Endothelial cell of umbilical vein (primary cell): ENCODE measurements around the gene KIF27. TPM values are rescaled to one million over a fixed set of nuclear protein-coding genes. Genes with fewer than 3 reads are reported as not detected.

Experiments used
- BruUV-seq: library from RNA; stranded (reverse); fragments of 400-500 nt; replicated peaks from 2 replicates; lab custom pipeline; 2021; lab: Mats Ljungman, UMichigan
- CTCF ChIA-PET: fragments of 300-600, 350-600 bp; sonication (Branson Sonifier 250); formaldehyde crosslinking; loops from one replicate; lab custom pipeline; 2021; ENCODE audit warnings: antibody characterized with exemption, inconsistent platforms; lab: Charles Lee
- POLR2A ChIA-PET: fragments of 300-600, 350-600 bp; sonication (Branson Sonifier 250); formaldehyde crosslinking; loops from one replicate; lab custom pipeline; 2021; ENCODE audit warnings: antibody characterized with exemption, inconsistent platforms; lab: Charles Lee
- DNase-seq: peaks from one replicate; pipeline ENCODE4 v3.0.0-alpha.2; 2011; ENCODE audit warnings: low read depth, low spot score
- FAIRE-seq: peaks from 2 replicates; lab custom pipeline; 2011; peaks lifted over from hg19 to GRCh38; lab: Jason Lieb, UNC
- H2AFZ ChIP-seq: 2 replicates; pipeline ENCODE4 v1.6.0; 2012; ENCODE audit warnings: low read depth, low read length, control low read depth, inconsistent platforms
- H3K27ac ChIP-seq: 2 replicates; pipeline ENCODE4 v1.5.1; 2011; ENCODE audit warnings: low read depth, mild to moderate bottlenecking, control low read depth, low read length, moderate library complexity; ENCODE audit not compliant: insufficient read depth
- H3K27me3 ChIP-seq, 2 experiments: 2 replicates each; pipeline versions ENCODE4 v1.6.0 to v1.6.1; 2011; ENCODE audit warnings: low read length in 2 of 2, mixed read lengths in 1 of 2; ENCODE audit not compliant: control insufficient read depth in 2 of 2, insufficient read depth in 2 of 2
- H3K36me3 ChIP-seq, 2 experiments: 2 replicates in 1 of 2; 3 replicates in 1 of 2; pipeline ENCODE4 v1.5.1; 2011; ENCODE audit warnings: low read length in 2 of 2, mild to moderate bottlenecking in 1 of 2, moderate library complexity in 1 of 2; ENCODE audit not compliant: control insufficient read depth in 2 of 2, insufficient read depth in 2 of 2; ENCODE audit errors: extremely low read depth in 1 of 2
- H3K4me1 ChIP-seq: 3 replicates; pipeline ENCODE4 v1.5.1; 2011; ENCODE audit warnings: mild to moderate bottlenecking, low read length; ENCODE audit not compliant: control insufficient read depth, insufficient read depth; ENCODE audit errors: extremely low read depth
- H3K4me2 ChIP-seq: 2 replicates; pipeline ENCODE4 v1.6.1; 2011; ENCODE audit warnings: low read length, control low read depth, mixed read lengths; ENCODE audit not compliant: insufficient read depth
- H3K4me3 ChIP-seq, 3 experiments: fragments of 200-600 bp in 1 of 3; sonication (generic), shearing (Covaris generic) in 1 of 3; replicated peaks in 1 of 3; 2 replicates each; pipeline ENCODE4 v1.5.1; 2011 to 2016; ENCODE audit warnings: control low read depth in 3 of 3, low read length in 3 of 3, mild to moderate bottlenecking in 2 of 3, inconsistent platforms in 1 of 3, low read depth in 1 of 3, moderate library complexity in 1 of 3; ENCODE audit not compliant: insufficient read depth in 1 of 3
- H3K79me2 ChIP-seq: 2 replicates; pipeline ENCODE4 v1.6.0; 2012; ENCODE audit warnings: low read length, inconsistent platforms; ENCODE audit not compliant: control insufficient read depth, insufficient read depth
- H3K9ac ChIP-seq: replicated peaks from 2 replicates; pipeline ENCODE3; 2011; ENCODE audit warnings: low read length, control low read depth; ENCODE audit not compliant: insufficient read depth; ENCODE audit errors: extremely low read depth
- H3K9me1 ChIP-seq: replicated peaks from 3 replicates; pipeline ENCODE4 v1.6.0; 2011; ENCODE audit warnings: mild to moderate bottlenecking, low read length; ENCODE audit not compliant: control insufficient read depth, insufficient read depth; ENCODE audit errors: extremely low read depth
- H3K9me3 ChIP-seq: replicated peaks from 2 replicates; pipeline ENCODE4 v1.5.1; 2012; ENCODE audit warnings: low read length, inconsistent platforms; ENCODE audit not compliant: control insufficient read depth, insufficient read depth
- H4K20me1 ChIP-seq: replicated peaks from 2 replicates; pipeline ENCODE3; 2011; ENCODE audit warnings: mild to moderate bottlenecking, low read length; ENCODE audit not compliant: control insufficient read depth, insufficient read depth; ENCODE audit errors: extremely low read depth
- FOS ChIP-seq: IDR thresholded peaks from 2 replicates; pipeline ENCODE4 v1.6.1; 2011; ENCODE audit warnings: mild to moderate bottlenecking, low read length, moderate library complexity, borderline replicate concordance; ENCODE audit not compliant: insufficient read depth
- JUN ChIP-seq: IDR thresholded peaks from 2 replicates; pipeline ENCODE4 v1.6.1; 2011; ENCODE audit warnings: borderline replicate concordance, low read depth; ENCODE audit not compliant: insufficient read length, insufficient read depth
- POLR2A ChIP-seq: IDR thresholded peaks from 2 replicates; pipeline ENCODE4 v1.6.1; 2012; ENCODE audit warnings: low read depth, mild to moderate bottlenecking, control low read depth, low read length
- dilution Hi-C: fragments of 300-500 bp; cut with MboI; formaldehyde crosslinking; loops from one replicate; pipeline ENCODE4 v1.15.0; 2019; ENCODE audit warnings: low sequenced_read_pairs; ENCODE audit not compliant: extremely low pct_ligation_motif_present
- intact Hi-C: fragments of 100-400 bp; cut with micrococcal nuclease; formaldehyde crosslinking; loops from one replicate; pipeline ENCODE4 v1.10.0; 2022
- polyA plus RNA-seq, 4 experiments: library from polyadenylated mRNA; depleted of rRNA in 3 of 4; stranded (reverse) in 3 of 4; unstranded in 1 of 4; fragments of >200 nt; gene quantifications; 2 replicates each; pipeline versions ENCODE4 v1.2.1 to v1.2.3, GENCODE V29; 2011 to 2012; ENCODE audit warnings: missing spikeins in 1 of 4
- total RNA-seq: library from RNA; stranded (reverse); gene quantifications from 2 replicates; pipeline ENCODE4 v1.2.3, GENCODE V29; 2021

KIF27 gene
- total and polyA plus RNA-seq, 2 donors (not counting 3 experiments of a cell fraction or from before 2014, with no cell fraction given) = 0.28 to 3.2 TPM

GRCh38 chr9:83966209-83966582 is 45.0 kb upstream of the KIF27 start:
- ChIA-PET POLR2A (no interaction called here), CTCF (interaction anchor here (2.7 kb wide), 1 partner anchor 294 kb away, joined by 17 read pairs; no protein-coding TSS in a partner anchor)
- no peak for TF ChIP-seq FOS
- no peaks in the 10 kb centered on the region for H3K4me1 ChIP-seq
- DNase-seq (no peak), FAIRE-seq (no peak)
- H3K27me3 ChIP-seq = no peaks in the 10 kb centered on the region
- H3K9ac ChIP-seq = no peak overlapping the region
- H3K9me3 ChIP-seq = no peaks in the 10 kb centered on the region
- H2AFZ ChIP-seq = no peak overlapping the region
- no TSS peak for BruUV-seq
- H3K4me2 ChIP-seq = no peak overlapping the region
- H3K27ac ChIP-seq = no peak overlapping the region
- dilution Hi-C loops (no loop called here), intact Hi-C loops (no loop called here)
- no peak overlapping the region for H3K4me3 ChIP-seq
- H4K20me1 ChIP-seq = no peaks in the 10 kb centered on the region
- H3K9me1 ChIP-seq = no peaks in the 10 kb centered on the region
- peaks cover 6% of the 10 kb centered on the region for H3K79me2 ChIP-seq
- peaks cover 7 to 25% of the 10 kb centered on the region in 2 experiments for H3K36me3 ChIP-seq

DNA sequence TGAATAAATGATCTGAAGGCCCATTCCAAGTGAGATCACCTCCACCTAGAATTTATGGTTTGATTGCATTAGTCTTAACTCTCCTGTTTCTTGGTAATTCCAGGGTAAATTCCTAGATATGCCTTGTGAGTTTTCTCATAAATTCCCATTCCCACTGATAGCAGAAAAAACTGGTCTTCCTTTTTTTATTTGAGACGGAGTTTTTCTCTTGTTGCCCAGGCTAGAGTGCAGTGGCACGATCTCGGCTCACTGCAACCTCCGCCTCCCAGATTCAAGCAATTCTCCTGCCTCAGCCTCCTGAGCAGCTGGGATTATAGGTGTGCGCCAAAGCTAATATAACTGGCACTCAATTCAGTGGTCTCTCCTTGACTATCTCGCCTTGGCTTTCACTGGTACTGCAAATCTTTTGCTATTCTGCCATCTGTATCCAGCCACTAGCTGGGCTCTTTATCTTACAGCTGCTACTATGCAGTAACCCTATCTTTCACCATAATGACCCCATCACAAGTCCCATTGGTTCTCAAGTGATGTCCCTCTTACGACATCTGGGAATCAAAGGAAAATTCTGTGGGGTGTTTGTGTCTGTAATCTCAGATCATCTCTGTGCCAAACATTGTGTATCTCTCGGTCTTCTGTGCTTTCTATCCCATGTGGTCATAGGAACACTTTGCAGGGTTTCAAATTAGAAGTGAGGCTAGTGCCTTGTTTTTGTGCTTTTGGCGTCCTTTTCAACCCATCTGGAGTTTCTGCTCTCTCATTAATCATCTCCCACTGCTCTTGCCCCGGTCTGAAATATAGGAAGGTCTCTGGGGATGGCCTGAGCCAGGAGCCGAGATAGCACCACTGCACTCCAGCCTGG is 44.3 kb upstream of the KIF27 start:
- POLR2A ChIA-PET = no interaction called here
- Histone ChIP-seq H4K20me1 (no peaks in the 10 kb centered on the region), H3K9ac (no peak overlapping the region), H3K79me2 (peaks cover 4% of the 10 kb centered on the region), H3K36me3 (peaks cover 5 to 19% of the 10 kb centered on the region in 2 experiments), H3K27me3 (no peaks in the 10 kb centered on the region), H3K27ac (no peak overlapping the region), H3K4me2 (no peak overlapping the region), H3K4me3 (no peak overlapping the region), H2AFZ (no peak overlapping the region), H3K4me1 (no peaks in the 10 kb centered on the region), H3K9me3 (no peaks in the 10 kb centered on the region), H3K9me1 (no peaks in the 10 kb centered on the region)
- intact Hi-C loops (no loop called here), dilution Hi-C loops (no loop called here)
- CTCF ChIA-PET = interaction anchor here (4.8 kb wide), 1 partner anchor 295 kb away, joined by 26 read pairs; no protein-coding TSS in a partner anchor
- TF ChIP-seq POLR2A (peak; percentile 68), JUN (no peak)
- no TSS peak for BruUV-seq
- FAIRE-seq (no peak), DNase-seq (no peak)
